Measurements from ENCODE around the gene GSTM4.

The GSTM4 gene

GRCh38 chr1:109655615-109656519, at the start of gene GSTM4:
GSTM4 (plus strand) TSS chr1:109656099; CDS start chr1:109656390, 291 bp downstream.
- peak; percentile 64 to 76 for DNase-seq (ENCODE audit: low read depth in 2 of 2)

GRCh38 chr1:109609881-109610280, 46.0 kb upstream of the GSTM4 start:
- no peak for DNase-seq (ENCODE audit: low read depth in 2 of 2)

DNA sequence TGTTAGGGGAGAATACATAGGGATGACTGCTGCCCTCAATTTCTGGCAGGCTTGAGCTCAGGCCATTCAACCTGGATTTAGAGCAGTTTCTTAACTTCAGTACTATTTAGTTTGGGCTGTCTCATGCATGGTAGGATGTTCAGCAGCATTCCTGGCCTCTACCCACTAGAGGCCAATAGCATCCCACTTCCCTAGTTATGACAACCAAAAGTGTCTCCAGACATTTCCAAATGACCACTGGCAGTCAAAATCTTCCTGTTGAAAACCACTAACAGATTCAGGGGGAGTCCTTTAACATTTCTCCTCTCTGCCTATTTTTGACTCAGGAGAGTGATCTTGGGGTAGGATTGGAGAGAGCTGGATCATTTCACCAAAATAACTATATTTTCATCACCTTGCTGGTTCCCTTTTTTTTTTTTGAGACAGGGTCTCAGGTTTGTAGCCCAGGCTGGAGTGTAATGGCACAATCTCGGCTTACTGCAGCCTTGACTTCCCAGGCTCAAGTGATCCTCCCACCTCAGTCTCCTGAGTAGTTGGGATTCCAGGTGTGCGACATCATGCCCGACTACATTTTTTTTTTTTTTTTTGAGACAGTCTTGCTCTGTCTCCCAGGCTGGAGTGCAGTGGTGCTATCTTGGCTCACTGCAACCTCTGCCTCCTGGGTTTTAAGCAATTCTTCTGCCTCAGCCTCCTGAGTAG, 45.1 kb upstream of the GSTM4 start:
- no peak for DNase-seq (ENCODE audit: low read depth in 2 of 2)

DNA sequence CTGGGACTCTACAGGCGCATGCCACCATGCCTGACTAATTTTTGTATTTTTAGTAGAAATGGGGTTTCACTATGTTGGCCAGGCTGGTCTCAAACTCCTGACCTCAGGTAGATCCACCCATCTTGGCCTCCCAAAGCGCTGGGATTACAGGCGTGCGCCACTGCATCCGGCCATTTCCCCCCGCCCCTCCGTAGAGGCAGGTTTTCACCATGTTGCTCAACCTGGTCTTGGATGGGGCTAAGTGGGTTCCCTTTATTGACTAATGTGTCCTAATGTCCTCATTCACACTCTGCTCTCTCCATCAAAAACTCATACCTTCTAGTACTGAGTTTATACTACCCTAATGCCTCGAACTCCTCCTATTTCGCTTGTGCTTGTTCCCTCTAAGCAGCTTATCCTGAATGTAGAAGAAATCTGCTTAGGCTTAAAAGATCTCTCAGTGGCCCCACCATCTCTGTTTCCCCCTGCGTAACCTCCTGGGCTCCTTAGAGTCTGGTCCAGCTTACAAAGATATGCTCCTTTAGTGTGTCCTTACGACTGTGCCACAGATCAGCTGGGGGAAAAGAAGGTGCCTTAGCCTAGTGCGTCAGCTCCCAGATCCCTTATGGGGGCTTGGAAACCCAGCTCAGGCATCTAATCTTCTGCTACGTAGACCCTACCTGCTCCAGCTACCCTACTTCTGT, 44.5 kb upstream of the GSTM4 start:
- no peak for DNase-seq (ENCODE audit: low read depth in 2 of 2)

DNA sequence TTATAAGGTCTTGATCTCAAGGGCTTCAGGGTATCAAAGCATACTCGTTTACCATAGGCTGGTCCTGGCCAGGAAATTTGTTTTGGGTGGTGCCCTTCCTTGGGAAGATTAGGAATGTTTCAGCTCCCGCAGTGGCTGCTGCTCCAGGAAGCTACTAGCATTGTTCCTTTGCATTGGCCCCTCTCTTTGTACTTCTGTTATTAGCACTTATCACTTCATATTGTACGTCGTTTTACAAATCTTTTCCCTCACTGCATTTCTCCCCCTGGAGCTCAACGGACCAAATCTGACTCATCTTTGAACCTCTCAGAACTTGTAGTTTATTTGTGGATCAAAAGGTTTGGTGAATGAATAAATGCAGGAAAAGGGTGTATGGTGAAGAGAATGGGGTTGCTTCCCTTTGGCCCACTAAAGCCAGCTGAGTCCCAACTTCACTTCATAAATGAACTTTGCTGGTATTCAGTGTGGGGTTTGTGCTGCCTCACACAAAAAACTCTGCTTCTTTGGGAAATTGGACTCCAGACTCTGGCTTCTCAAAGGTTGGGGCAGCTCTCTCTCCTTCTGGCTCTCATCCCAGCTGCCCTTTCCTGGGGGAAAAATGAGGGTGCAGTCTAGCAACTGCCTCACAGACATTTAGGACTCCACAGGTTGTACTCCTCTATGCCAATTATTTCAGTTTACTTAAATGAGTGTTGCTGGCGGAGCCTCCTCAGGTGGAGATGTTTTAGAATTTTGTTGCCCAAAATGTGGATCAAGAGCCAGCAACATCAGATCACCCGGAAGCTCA, 42.3 kb upstream of the GSTM4 start:
- DNase-seq (ENCODE audit: low read depth in 2 of 2), result no peak

DNA sequence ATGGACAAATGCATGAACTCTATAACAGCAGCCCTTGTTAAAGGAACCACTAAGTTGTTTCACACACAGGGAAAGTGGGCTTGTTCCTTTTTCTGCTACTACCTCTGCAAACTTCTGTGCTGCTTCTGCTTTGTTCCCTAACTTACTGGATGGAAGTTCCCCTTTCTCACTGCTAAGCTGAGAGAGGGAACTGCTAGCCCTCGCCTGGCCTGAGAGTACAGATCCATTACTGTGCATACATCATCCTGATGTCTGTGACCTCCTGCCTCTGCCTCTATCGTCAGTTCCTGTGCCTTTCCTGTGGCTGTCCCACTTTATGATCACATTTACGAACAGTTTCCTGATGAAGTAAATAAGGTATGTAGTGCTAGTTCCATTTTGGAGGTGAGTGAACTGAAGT, 40.0 kb upstream of the GSTM4 start:
- no peak for DNase-seq (ENCODE audit: low read depth in 2 of 2)

- DNase-seq (ENCODE audit: low read depth in 2 of 2), result no peak
Observed at GRCh38 chr1:109616391-109616790, 39.5 kb upstream of the GSTM4 start.

DNA sequence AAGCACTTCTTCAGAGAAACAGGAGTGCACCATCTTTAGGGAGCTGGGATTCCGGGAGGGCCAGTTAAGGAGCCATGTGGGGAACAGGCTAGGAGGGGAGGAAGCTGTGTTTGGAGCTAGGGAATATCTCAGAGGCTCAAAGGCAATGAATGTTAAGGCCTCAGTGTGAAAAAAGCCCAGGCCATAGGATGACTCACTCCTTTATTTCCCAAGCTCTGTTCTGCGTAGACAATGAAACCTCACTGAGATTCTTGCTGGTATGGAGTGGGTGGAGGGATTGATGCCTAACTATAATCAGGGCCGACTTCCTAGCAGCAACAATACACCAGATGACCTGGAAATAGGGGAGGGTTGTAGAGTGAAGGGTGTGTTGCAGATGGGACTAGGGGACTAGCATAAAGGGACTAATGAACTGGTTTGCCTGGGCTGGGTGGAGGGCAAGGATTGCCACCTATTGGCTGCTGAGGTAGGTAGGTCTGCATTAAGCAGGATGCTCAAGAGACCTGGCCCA, 38.6 kb upstream of the GSTM4 start:
- DNase-seq (ENCODE audit: low read depth in 2 of 2), result no peak

- DNase-seq (ENCODE audit: low read depth in 2 of 2), result no peak
Observed at GRCh38 chr1:109618661-109619575, 37.0 kb upstream of the GSTM4 start.

- peak; percentile 66 to 70 for DNase-seq (ENCODE audit: low read depth in 2 of 2)
Observed at GRCh38 chr1:109619576-109620400, 36.1 kb upstream of the GSTM4 start, which contains the start of the genes AMPD2 and GNAT2. AMPD2 (plus strand) TSS chr1:109619837; CDS start chr1:109621176, 1,339 bp downstream. GNAT2 (minus strand) TSS chr1:109619616; CDS start chr1:109612870, 6,746 bp downstream.

- DNase-seq (ENCODE audit: low read depth in 2 of 2), result no peak
Observed at GRCh38 chr1:109620401-109620791, 35.5 kb upstream of the GSTM4 start.

DNA sequence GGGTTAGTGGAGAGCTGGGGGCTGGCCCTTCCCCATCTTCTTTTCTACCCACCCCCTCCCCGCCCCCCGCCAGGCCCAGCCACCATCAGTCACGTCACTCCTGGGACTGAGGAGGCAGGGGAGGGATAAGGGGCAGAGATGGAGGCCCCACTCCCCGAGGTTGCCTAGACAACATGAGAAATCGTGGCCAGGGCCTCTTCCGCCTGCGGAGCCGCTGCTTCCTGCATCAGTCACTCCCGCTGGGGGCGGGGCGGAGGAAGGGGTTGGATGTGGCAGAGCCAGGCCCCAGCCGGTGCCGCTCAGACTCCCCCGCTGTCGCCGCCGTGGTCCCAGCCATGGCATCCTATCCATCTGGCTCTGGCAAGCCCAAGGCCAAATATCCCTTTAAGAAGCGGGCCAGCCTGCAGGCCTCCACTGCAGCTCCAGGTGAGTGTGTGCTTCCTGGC, 35.0 kb upstream of the GSTM4 start:
- peak; percentile 96 to 98 for DNase-seq (ENCODE audit: low read depth in 2 of 2)

GRCh38 chr1:109621379-109622136, 34.3 kb upstream of the GSTM4 start:
- DNase-seq (ENCODE audit: low read depth in 2 of 2), result no peak

- no peak for DNase-seq (ENCODE audit: low read depth in 2 of 2)
Observed at GRCh38 chr1:109622137-109622892, 33.6 kb upstream of the GSTM4 start.

DNA sequence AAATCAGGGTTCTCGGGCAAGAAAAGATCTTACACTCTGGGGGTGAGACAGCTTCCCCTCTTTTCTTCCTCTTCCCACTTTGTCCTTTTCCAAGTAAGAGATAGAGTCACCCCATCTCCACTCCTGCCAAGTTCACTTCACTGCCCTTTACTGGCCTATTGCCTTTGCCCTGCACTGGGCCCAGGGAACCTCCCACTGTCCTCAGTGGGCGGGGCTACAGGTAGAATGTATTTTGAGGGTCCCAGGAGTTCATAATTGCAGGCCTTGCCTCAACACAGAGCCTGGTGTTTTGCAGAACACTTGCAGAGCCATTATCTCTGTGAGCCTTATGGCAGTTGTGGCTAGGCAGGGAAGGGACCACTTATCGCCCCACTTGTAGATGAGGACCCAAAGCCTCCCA, 33.0 kb upstream of the GSTM4 start:
- DNase-seq (ENCODE audit: low read depth in 2 of 2), result no peak

- DNase-seq (ENCODE audit: low read depth in 2 of 2), result no peak
Observed at GRCh38 chr1:109623601-109624161, 32.2 kb upstream of the GSTM4 start.

Measured in stimulated activated CD8-positive, alpha-beta memory T cell treated with anti-CD3 and anti-CD28 coated beads, Interleukin-2, amount 100 ng/mL, for 48 hours (primary cell).